DND-41 (cell line): ENCODE measurements around the gene LRRTM4.

Source experiments
- CTCF ChIP-seq: IDR thresholded peaks from 2 replicates; pipeline ENCODE4 v1.5.1; 2012; ENCODE audit warnings: borderline replicate concordance, low read length, moderate library complexity, mild to moderate bottlenecking; ENCODE audit not compliant: poor library complexity, severe bottlenecking; ENCODE audit errors: extremely low read depth
- EZH2 ChIP-seq: IDR thresholded peaks from 3 replicates; pipeline ENCODE4 v1.6.1; 2012; ENCODE audit warnings: borderline replicate concordance, low read depth, mild to moderate bottlenecking, moderate library complexity, low read length, inconsistent platforms; ENCODE audit not compliant: severe bottlenecking

- TF ChIP-seq EZH2 (no peak), CTCF (no peak)
Observed at GRCh38 chr2:76985387-76986136, 536.6 kb downstream of the LRRTM4 start.
